Transverse colon (tissue), 3 donors: ENCODE data around the gene IL7R.

Experiments used
- EP300 ChIP-seq: sonication (generic); formaldehyde crosslinking; IDR thresholded peaks from one replicate; pipeline ENCODE4 v1.6.1; 2017; ENCODE audit warnings: antibody characterized with exemption, low read depth
- POLR2A ChIP-seq: fragments of 450-650 bp; IDR thresholded peaks from one replicate; pipeline ENCODE4 v1.6.1; 2016; ENCODE audit warnings: antibody characterized with exemption, mild to moderate bottlenecking, moderate library complexity
- TF ChIP-seq, protein P1 (sequence below), 5 experiments: fragments of 200-600 bp in 3 of 5; fragments of 450-650 bp in 2 of 5; sonication (generic) in 3 of 5; IDR thresholded peaks; 1 replicate in 2 of 5; 2 replicates in 3 of 5; pipeline ENCODE4 v1.5.1; 2016 to 2017; ENCODE audit warnings: antibody characterized with exemption in 5 of 5, inconsistent platforms in 3 of 5, mild to moderate bottlenecking in 2 of 5, moderate library complexity in 1 of 5

DNA sequence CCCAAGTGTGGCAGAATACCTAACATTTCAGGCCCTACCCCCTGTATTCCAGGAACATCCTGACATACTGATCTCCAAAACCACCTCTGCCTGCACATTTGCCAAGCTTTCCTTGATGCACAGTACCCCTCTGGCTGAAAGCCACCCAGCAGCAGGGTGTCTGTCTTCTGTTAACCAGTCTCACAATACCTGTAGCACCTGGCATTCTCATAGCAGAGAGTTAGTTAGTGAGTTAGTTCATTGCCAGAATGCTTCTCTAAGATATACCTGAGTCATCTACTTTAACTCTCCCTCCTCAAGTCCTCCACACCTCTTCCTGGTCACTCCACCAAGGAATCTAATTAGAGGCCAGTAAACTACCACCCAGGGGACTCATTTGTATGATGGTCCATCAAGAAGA lies 46.1 kb upstream of the IL7R start:
- TF ChIP-seq, protein P1, sequence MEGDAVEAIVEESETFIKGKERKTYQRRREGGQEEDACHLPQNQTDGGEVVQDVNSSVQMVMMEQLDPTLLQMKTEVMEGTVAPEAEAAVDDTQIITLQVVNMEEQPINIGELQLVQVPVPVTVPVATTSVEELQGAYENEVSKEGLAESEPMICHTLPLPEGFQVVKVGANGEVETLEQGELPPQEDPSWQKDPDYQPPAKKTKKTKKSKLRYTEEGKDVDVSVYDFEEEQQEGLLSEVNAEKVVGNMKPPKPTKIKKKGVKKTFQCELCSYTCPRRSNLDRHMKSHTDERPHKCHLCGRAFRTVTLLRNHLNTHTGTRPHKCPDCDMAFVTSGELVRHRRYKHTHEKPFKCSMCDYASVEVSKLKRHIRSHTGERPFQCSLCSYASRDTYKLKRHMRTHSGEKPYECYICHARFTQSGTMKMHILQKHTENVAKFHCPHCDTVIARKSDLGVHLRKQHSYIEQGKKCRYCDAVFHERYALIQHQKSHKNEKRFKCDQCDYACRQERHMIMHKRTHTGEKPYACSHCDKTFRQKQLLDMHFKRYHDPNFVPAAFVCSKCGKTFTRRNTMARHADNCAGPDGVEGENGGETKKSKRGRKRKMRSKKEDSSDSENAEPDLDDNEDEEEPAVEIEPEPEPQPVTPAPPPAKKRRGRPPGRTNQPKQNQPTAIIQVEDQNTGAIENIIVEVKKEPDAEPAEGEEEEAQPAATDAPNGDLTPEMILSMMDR (IDR thresholded peaks at IDR 0.05): no peak
- TF ChIP-seq EP300: no peak
- TF ChIP-seq POLR2A: no peak
